Pons (tissue), 1 donor: ENCODE results near the gene ZNF277.
"Not testable (repeated sequence)": the region's sequence is repeated elsewhere in the genome, so short reads cannot be mapped to it uniquely, and the experiment has no call there.

Experiments
- DNase-seq: peaks from one replicate; pipeline ENCODE4 v3.0.0-alpha.2; 2016; ENCODE audit warnings: low spot score

The ZNF277 gene

DNA sequence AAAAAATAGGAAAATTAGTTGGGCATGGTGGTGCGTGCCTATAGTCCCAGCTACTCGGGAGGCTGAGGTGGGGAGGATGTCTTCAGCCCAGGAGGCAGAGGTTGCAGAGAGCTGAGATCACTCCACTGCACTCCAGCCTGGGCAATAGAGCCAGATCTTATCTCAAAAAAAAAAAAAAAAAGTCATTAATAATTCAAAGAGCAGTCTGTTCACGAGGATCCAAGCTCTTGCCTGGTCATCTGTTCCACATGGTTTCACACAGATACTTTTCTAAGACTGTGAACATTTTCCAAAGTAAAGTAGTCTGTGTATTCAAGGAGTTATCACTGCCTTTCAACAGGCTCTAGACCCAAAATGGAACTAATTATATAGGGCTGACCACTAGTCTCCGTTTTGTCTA, 86.9 kb downstream of the ZNF277 start:
- no peak for DNase-seq

DNA sequence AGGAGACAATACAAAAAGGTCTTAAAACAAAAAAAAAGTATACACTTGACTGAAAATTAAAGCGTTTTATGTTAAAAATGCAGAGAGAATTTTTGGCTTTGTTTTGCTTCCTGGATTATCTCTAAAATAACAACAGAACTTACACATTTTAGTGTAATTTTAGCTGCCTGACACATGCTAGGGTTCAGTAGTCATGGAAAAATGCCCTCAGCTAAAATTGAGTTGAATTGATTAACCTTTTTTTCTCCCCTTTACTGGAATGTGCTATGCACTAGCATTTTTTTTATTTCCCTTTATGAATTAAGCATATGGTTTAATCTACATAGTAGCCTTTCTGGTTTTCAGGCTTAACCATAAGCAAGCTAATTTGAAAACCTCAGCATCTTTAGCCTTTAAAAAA, 89.9 kb downstream of the ZNF277 start:
- no peak for DNase-seq

DNA sequence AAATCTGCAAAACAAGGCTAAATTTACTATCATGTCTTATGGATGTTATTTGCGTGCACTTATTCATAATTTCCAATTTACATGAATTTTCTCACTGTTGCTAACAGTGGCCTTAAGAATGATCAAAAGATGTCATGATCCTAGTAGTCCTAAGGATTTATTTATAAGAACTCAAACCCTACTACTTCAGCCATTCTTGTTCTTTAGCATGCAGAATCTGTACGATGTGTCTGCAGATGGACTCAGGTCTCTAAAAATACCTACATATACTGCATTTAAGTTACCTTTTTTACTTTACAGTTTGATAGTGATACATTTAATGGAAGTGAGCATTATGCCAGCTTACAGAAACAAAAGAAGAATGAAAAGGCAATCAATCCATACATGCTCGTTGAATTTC, 91.2 kb downstream of the ZNF277 start:
- no peak for DNase-seq

DNA sequence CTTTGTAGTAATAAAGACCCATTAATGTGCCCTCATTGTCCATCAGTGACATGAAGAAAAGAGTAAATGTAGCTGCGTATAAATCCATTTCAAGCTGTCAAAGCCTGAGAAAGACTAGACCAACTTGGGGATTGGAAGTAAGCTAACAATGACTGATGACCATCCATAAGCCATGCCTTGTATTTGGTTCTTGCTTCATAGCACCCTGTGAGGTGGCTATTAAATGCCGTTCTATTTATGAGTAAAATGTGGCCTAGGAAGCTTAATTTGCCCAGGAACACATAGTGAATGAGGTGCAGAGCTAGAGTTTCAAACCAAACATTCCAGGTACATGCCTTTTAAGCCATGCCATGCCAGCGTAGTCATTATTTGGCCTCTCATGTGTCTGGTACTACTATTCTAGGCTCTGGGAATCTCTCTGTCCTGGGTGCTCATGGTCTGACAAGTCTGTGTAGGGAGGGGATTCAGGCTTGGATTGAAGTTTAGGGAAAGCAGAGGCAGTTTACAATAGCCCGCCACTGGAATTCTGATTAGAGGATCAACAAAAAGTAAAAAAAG, 92.1 kb downstream of the ZNF277 start:
- no peak for DNase-seq

DNA sequence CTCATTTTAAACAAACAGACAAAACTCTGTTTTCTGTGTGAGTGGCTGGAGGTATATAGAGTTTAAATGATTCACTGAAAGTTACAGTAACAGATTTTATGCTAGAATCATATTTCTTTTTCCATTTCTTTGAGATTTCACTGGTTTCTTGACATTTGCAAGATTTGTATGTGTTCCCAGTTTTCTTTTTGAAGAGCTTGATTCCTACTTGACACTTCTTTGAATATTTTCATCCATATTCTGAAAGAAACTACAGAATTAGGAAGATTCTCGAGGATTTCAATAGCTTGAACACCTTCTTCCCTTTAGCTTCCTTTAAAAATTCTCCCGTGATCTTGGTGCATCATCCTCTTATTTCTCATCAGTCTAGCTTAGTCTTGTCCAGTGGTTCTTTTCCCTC, 93.6 kb downstream of the ZNF277 start:
- no peak for DNase-seq

DNA sequence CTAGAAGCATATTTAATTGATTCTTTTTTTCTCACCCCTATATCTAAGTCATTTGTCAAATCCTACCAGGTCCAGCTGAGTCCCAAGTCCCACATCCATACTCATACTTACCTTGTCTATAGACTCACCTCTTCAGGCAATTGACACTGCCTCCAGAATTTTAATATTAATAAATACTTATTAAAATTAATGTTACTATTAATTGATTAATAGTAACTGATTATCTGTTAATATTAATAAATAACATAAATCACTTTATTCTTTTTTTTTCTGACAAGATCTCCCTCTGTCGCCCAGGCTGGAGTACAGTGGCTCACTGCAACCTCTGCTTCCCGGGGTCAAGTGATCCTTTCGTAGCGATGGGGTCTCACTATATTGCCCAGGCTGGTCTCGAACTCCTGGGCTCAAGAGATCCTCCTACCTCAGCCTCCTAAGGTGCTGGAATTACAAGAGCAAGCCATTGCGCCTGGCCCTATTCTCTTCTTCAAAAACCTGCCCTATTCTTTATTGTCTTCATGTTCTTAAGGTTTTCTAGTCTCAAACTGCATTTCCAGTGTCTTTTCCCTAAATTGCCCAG, 94.4 kb downstream of the ZNF277 start:
- DNase-seq: no peak

DNA sequence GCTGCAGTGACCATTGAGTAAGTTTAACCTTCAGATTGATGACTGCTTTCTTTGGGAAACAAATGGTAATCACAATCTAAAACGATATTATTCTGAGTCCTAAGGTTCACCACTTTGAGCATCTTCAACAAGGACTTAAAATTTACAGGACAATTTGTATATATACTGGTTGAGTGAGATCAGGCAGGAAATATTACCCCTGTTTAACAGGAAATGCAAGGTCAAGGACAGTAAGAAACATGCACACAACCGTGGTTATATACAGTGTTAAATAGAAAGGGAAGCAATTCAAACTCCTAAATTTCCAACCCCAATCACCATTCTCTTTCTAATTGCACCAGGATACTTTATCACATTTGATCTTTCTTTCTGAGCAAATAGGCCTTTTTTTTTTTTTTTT, 96.1 kb downstream of the ZNF277 start:
- no peak for DNase-seq

DNA sequence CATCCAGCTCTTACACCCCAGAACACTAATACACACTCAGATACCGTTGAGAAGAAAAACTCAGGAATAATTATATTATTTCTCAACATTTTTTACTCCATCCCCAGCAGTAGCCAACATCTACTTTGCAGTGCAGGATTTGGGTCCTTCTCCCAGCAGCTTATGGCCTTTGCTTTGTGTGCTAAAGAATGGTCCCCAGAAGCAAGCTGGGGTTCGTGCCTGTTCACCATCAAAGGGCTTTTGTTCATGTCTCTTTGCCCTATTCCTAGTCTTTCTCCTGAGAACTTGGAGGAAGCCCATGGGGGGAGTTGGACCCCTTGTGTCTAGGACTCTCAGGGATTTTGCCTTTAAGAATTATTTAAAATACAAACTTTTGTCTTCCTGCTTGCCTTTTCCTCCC, 100.4 kb downstream of the ZNF277 start:
- DNase-seq: peak; percentile 67

DNA sequence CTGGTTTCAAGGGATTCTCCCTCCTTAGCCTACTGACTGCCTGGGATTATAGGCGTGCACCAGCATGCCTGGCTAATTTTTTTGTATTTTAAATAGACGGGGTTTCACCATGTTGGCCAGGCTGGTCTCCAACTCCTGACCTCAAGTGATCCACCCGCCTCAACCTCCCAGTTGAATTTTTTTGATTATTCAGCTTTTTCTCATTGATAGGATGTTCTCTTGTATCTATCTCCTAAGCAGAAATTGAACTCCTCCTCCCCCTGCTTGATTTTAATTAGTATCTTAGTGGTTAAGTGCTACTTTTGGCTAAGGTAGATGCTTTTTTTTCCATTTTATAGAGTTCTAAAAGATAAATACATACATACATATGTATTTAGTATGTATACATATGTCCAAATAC, 101.0 kb downstream of the ZNF277 start:
- DNase-seq: no peak

DNA sequence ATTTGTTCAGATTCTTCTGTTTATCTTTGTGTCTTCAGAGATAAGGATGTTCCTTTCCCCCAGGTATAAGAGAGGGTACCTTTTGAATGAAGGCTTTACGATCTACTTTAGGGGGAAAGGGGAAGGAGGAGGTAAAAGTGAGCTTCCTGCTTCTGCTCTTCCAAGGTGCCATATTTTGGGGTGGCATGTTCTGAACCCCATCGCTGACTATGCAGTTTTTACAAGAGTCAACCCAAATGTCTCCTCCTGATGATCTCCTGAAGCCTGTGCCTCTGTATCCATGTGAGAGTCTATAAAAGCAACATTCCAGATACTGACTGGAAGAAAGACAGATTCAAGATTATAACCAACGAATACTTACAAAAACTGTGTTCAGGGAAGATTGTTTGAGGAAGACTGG, 102.5 kb downstream of the ZNF277 start:
- DNase-seq: no peak

DNA sequence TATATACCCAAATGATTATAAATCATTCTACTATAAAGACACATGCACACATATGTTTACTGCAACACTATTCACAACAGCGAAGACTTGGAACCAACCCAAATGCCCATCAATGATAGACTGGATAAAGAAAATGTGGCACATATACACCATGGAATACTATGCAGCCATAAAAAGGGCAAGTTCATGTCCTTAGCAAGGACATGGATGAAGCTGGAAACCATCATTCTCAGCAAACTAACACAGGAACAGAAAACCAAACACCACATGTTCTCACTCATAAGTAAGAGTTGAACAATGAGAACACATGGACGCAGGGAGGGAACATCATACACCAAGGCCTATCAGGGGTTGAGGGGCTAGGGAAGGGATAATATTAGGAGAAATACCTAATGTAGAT, 110.3 kb downstream of the ZNF277 start:
- DNase-seq: not testable (repeated sequence)

DNA sequence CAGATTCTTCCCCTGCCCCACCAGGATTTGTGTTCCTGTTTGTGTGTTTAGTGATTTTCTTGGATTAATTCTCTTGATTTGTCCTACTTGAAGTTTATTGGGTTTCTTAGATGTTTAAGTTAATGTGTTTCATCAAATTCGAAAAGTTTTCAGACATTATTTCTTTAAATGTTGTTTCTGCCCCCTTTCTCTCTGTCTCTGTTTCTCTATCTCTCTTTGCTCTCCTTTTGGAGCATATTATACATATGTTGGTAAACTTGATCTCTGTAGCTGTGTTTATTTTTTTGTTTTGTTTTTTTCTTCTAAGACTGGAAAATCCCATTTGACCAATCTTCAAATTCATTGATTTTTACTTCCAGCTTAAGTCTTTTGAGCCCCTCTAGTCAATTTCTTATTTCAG, 115.6 kb downstream of the ZNF277 start:
- DNase-seq: no peak

DNA sequence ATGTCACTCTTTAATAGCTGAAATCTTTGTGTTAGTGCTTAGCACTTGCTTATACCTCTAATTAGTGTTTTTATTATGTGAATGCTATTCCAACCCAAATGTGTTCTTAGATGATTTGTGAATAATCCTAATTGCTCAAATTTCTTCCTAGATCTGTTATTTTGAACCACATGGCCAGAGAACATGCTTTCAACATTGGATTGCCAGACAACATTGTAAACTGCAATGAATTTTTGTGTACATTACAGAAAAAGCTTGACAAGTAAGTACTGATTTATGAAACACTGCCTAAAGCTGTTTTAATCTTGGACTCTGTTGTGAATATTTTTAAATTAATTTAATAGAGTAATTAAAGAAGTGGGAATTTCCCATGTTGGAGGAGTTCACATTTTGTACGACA, 121.1 kb downstream of the ZNF277 start:
- DNase-seq: no peak

DNA sequence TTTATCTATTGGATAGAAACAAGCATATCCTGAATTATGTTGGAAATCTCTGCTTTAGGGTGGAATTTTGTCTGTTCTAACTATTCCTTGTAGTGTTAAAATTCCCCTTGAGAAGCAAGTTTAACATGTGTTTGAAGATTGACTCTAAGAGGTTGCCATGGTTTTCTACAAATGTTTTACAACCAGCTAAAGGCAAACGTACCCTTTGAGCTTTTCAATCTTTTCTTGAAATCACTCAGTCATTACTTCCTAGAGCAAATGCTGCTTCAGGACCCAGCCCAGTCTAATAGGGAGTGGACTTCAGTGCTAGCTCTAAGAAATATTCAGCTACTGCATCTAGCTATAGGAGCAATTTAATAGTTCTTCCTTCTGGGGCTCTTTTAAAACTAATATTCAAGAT, 125.0 kb downstream of the ZNF277 start:
- DNase-seq: no peak

DNA sequence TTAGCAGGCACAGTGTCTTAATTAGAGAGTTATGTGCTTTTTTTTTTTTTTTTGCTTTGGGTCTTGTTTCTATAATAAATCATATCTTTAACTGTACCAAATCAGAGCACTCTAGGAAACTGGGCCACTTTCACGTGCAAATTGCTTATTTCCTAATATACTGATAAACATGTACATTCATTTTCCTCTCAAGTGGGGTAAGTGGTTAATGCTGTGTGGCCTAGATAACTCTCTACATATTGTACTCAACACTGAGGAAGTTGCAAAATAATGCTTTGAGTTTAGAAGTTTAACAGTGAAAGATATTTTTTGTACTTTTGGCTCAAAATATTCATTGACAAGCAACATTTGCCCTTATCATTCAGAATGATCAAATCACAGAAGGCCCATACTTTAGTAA, 127.9 kb downstream of the ZNF277 start:
- no peak for DNase-seq

DNA sequence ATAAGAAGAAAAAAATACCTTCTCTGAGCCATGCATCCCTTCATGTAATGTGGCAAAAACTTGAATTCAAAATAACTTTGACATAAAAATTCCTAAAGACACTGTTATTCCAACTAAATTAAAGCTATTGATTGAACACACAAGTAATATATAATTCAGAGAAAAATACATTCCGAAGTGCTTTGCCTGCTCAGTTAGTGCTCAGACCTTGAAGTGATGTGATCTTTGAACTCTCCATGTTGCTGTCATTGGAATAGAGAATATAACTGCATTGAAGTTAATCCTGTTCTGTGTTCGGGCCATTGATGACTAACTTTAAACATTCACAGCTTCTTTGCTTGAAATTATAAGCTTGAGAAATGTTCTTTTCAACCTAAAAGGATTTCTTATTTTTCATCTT, 129.8 kb downstream of the ZNF277 start:
- DNase-seq: no peak

DNA sequence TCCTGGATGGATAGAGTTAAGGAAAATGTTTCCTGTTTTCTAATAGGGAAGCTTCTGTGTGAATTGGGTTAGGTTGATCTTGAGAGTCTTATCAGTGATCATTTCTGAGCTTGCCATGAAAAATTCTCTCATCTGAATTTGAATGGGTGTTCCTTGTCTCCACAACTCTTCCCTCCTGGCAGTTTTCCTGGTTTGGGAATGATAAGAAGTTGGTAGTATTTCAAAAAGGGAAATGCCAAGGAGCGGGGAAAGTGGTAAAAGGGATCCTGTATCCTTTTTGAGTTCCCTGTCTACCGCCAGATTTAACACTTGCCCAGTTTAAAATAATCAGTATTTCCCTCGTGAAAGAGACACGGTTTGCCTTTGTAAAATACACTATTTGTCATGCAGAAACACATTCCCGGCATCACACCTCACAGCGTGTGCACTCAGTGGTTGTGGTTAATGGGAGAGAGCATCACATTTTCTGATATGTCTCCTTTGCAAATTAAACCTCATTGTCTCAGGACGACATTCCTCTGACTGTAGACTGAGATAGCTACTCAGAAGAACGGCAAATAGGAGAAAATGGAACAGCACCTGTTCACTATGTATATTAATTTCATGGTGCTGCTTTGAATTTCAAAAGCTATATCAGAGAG, 130.6 kb downstream of the ZNF277 start:
- DNase-seq: no peak

DNA sequence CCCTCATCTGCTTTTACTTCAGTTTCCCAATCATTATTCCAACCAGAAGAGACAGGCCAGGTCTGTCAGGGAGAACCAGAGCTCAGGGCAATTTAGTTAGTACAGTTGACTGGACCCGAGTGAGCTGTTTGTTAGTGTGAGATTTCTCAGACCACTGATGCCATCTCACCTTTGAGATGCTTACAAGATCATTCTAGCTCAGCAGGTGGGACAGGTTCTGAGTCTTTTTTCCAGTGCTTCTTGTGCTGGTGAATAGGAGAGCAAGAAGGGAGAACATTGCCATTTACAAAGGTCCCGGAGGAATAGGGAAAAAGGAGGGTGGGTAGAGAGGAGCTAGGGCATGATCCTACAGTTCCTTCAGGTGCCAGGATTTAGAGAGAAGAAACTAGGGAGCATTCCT, 131.4 kb downstream of the ZNF277 start:
- no peak for DNase-seq

DNA sequence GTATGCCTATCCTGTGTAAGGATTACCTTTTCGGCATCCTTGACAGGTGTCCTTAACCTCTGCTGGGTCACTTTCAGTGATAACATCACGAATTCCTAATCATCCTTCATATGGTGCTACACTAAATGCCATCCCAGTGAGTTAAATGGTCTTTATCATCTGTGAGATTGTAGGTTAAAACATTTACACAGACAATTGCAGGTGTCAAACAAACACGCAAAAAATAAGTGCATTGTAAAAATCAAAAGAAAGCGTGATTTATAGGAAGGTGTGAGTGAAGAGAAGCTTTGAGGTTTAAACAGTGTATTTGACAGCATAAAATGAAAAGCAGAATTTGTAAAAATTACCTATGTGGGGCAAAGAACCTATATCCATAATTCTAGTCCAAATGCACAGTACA, 132.3 kb downstream of the ZNF277 start:
- DNase-seq: no peak

DNA sequence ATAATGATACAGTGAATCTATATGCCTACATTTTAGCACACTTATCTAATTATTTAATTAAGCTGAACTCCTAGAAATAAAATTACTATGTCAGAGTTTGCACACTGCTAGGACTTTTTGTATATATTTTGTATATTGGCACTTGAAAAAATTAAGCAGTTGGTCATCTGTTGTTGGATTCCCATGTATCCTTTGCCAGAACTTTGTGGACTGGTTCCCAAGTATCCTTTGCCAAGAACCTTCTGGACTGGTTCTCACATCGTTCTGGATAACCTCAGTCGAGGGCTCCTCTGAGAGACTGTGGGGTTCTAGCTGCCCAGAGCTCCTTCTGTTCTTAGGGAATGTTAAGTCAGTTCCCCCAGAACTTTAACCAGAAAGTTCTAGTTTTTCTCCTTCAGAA, 135.0 kb downstream of the ZNF277 start:
- DNase-seq: no peak

DNA sequence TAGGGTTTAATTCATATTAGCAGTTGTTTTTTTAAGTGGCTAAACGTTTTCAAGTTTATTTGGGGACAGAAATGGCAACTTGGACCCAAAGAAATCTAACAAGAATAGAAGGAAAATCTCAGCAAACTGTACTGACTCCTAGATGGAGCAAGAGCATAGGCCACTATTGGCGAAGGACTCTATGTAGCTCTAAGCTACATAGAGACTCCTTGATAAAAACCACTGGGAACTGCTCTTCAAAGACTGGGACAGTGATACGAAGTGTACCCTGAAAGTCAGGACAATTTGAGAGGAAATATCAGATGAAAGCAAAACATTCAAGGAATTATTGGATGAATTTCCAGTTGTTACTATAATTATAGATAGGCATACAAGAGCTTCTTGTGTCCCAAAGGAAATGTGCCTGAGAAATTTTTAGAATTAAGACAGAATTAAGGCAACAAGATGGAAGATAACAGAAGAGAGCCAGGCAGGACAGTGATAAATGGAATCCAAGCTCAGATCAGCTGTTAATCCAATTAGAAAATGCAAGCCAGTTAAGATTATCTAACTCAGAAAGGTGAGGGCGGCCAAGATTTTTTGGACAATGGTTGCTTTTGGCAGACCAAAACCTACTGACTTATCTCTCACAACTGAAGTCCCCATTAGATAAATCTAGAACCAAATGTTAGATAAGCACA, 140.0 kb downstream of the ZNF277 start:
- no peak for DNase-seq

DNA sequence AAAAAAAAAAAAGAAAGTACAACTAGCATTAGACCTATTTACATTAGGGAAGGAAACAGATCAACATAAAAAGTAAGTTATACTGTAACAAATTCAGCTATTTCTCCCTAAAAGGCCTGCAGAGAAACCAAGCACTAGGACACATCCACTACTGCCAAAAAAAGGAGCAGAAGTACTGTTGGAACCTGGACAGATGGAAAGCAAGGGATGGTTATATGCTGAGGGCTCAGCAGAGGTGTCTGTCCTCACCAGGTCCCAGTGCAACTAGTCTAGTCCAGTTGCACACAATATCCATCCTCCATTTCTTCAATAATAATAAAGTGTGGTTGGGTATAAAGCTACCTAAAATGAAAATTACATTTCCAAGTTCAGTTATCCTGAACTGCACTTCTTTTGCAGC, 140.6 kb downstream of the ZNF277 start:
- DNase-seq: no peak

DNA sequence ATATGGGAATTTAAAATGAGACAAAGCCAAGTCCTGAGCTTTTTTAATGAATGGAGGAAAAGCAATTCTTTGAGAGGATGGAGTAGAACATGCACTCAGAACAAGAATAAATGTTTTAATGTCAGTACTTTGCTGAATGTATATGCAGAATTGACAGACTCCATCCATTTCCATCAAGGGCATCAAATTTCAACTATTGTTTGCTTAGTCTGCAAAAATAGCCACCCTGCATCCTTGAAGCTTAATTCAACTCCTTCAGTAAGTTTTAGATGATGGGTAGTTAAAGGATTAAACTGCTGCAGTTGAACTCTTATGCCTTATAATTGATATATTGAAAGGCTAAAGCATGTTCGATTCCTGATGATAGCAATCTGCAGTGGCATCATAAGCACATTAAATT, 144.1 kb downstream of the ZNF277 start:
- DNase-seq: no peak

DNA sequence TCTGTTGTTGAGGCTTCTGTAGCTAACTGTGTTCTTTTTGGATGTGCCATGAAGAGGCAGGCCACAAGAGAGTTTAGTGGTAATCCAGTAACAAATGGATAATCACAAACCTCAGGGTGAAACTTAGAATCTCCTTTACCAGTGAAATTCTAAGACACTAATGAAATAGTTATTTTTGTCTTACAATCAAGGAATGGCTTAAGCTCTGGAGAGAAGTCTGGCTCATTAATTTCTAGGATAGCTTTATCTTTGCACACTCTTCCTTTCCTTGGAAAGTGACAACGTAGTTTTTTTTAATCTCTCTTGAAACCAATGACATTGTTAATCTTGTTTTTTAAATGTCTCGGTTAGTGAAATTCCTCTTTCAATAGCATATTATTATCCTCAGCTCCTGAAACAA, 150.1 kb downstream of the ZNF277 start:
- DNase-seq: no peak
